ENCODE results near the gene SPAAR.

- TF ChIP-seq REST (IDR thresholded peaks at IDR 0.05; ENCODE audit: low read depth), result no peak
- no peak for TF ChIP-seq MAX (IDR thresholded peaks at IDR 0.05)
- TF ChIP-seq RAD21 (IDR thresholded peaks at IDR 0.05; ENCODE audit: low read depth), result no peak
- TF ChIP-seq CTCF (IDR thresholded peaks at IDR 0.05 in 2 of 3, conservative IDR thresholded peaks at IDR 0.05 in 1 of 3; ENCODE audit: borderline replicate concordance in 1 of 3, insufficient read depth in 1 of 3, low read depth in 2 of 3, low read length in 2 of 3), result no peak
These were observed 24.3 kb downstream of the SPAAR start for GRCh38 chr9:35933550-35934067.
